GM19099 (cell line): ENCODE measurements around the gene TMEM117.

Experiments
- POLR2A ChIP-seq: IDR thresholded peaks from 3 replicates; pipeline ENCODE4 v1.6.1; 2011; ENCODE audit warnings: low read depth; ENCODE audit not compliant: insufficient read length; ENCODE audit errors: extremely low read depth

TMEM117 gene

GRCh38 chr12:44002607-44003006 lies 166.7 kb downstream of the TMEM117 start:
- no peak for TF ChIP-seq POLR2A

DNA sequence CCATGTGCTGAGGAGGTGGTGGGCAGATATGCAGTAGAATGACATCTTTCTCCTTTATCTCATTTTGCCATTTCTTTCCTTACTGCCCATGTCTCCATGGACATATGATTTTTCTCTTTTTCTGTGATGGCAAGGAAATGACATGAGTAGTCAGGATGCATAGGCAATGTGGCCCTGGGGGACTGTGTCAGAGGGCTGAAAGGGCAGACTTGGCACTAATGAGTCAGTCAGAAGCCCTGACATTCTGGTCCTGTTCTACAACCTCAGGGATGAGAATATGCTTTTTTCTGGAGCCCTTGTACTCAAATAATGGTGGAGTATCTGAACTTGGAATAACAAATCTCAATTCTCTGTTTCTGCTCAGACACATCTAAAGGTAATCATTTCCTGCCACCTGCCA lies 167.8 kb downstream of the TMEM117 start:
- TF ChIP-seq POLR2A, result no peak

- no peak for TF ChIP-seq POLR2A
These were observed 179.6 kb downstream of the TMEM117 start for GRCh38 chr12:44015333-44015941.

DNA sequence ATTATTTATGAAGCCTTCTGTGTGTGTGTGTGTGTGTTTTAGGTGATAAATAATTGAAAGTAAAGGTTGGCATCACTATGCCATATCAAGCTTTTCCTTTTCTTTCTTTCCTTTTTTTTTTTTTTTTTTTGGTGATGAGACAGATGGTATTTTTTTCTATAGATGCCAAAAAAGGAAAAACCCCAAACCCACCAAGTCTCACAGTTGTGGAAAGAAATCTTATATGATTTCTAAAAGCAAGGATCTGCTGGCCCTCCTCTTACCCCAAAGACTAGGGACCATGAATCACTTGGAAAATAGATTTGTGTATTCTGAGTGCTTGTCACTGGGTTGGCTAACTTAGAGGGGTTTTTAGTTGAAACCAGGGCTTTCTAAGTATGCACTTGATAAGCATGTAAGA lies 181.3 kb downstream of the TMEM117 start:
- TF ChIP-seq POLR2A, result no peak

- TF ChIP-seq POLR2A, result no peak
These were observed 183.2 kb downstream of the TMEM117 start for GRCh38 chr12:44019118-44019517.

GRCh38 chr12:44020555-44020954 lies 184.7 kb downstream of the TMEM117 start:
- TF ChIP-seq POLR2A, result no peak

GRCh38 chr12:44021471-44021971 lies 185.6 kb downstream of the TMEM117 start:
- no peak for TF ChIP-seq POLR2A

- no peak for TF ChIP-seq POLR2A
These were observed 189.6 kb downstream of the TMEM117 start for GRCh38 chr12:44025499-44025898.

- no peak for TF ChIP-seq POLR2A
These were observed 190.2 kb downstream of the TMEM117 start for GRCh38 chr12:44026046-44026445.

GRCh38 chr12:44029194-44029593 lies 193.3 kb downstream of the TMEM117 start:
- TF ChIP-seq POLR2A, result no peak

DNA sequence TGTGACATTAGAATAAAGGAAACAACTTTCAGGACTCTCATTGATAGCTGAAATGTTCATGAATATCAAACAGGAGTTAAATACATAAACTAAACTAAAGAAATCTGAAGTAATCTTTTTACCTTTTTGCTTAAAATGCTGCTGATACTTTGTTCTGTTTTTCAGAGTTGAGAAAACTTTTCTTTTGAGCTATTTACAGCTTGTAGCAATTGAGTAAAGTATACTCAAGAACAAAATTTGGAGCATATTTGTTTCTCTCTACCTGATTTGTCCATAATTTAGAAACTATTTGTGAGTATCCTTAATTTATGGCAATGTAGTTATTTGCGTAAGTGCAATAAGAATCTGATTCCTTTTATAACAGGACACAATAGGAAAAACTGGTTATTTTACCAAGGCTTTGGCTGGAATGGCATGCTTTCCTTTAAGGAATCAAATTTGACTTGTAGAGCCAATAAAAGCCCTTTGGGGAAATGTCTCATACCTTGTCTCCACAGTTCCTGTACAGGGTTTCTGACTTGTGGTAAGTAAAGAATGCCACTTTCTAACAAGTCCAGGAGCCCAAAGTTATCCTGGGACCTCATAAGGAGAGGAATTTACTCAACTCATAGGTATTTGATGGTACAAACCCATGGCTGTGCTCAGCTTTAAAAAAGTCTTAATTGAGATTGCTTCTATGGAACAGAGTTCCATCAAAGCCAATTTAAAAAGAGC lies 195.7 kb downstream of the TMEM117 start:
- TF ChIP-seq POLR2A, result no peak

DNA sequence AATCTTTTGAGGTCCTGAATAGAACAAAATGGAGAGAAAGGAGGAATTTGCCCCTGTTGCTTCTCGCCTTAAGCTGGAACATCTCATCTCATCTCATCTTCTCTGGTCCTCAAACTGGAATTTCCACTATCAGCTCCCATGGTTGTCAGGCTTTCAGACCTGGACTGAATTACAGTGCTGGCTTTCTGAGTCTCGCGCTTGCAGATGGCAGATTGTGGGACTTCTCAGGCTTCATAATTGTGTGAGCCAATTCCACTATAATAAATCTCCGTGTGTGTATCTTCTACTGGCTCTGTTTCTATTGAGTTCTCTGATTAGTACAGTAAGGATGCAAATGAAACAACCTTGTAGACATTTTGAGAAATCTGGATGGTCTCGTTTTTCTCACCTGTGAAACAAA lies 199.0 kb downstream of the TMEM117 start:
- TF ChIP-seq POLR2A, result no peak

DNA sequence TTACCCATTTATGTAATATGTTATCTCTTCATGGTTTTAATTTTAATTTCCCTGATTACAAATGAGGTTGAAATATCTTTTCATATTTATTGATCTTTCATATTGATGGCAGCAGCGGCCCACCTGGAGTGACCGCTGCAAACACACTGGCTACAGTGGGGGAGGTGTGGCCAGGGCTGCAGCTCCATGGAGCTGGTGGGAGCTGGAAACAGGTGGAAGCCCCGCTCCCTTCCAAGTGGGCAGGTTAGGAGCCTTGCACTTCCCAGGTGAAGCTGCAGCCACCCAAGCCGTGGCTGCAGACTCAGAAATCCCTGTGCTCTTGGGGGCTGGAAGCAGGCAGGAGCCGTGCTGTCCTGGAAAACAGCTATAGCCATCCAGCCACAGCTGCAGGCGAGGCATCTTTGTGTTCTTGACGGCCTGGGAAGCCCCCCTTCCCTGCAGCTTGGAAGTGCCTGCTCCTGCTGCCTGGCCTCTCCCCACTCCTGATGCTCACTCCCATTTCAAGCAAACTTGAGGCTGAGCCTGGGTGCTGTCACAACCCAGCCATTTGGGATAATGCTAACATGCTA lies 201.1 kb downstream of the TMEM117 start:
- no peak for TF ChIP-seq POLR2A

DNA sequence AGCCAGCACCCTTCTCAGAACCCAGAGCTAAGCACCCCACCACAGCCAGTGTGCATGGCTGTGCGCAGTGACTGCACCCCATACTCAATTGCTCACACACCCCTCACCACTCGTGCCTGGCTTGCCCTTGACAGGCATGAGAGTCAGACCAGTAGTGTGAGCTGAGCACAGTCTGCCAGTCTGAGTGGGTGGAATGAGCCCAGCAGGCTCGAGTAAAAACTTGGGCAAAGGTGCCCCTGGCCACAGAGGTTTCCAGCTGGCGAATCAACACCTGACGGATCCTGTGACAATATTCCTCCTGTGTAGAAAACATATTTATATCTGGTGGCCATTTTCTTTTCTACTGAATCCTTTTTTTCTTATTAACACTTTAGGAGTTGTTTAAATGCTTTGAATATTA lies 202.5 kb downstream of the TMEM117 start:
- no peak for TF ChIP-seq POLR2A

- TF ChIP-seq POLR2A, result no peak
These were observed 211.0 kb downstream of the TMEM117 start for GRCh38 chr12:44046732-44047417.

GRCh38 chr12:44052554-44052953 lies 216.7 kb downstream of the TMEM117 start:
- TF ChIP-seq POLR2A, result no peak

- TF ChIP-seq POLR2A, result no peak
These were observed 217.8 kb downstream of the TMEM117 start for GRCh38 chr12:44053549-44054127.
